Adrenal gland (tissue), 5 donors: ENCODE results near the gene MCRIP1.

Source experiments
- CTCF ChIP-seq, 6 experiments: fragments of 450-650 bp in 4 of 6; fragments of 200-600 bp in 2 of 6; sonication (generic) in 1 of 6; IDR thresholded peaks; 1 replicate in 5 of 6; 2 replicates in 1 of 6; pipeline versions ENCODE4 v1.5.1 to v1.8.0; 2016 to 2021; ENCODE audit warnings: antibody characterized with exemption in 6 of 6, mild to moderate bottlenecking in 2 of 6, moderate library complexity in 1 of 6
- POLR2A ChIP-seq, 2 donors: fragments of 450-650 bp; IDR thresholded peaks; one replicate each; pipeline ENCODE4 v1.6.1; 2017; ENCODE audit warnings: antibody characterized with exemption in 2 of 2, mild to moderate bottlenecking in 2 of 2, moderate library complexity in 1 of 2
- donor health status: DM: no; HTN: no; CAD: no.

- TF ChIP-seq CTCF (IDR thresholded peaks at IDR 0.05) (no peak), POLR2A (IDR thresholded peaks at IDR 0.05) (no peak)
Measured at GRCh38 chr17:81809556-81809998, 23.5 kb downstream of the MCRIP1 start.
